ENCODE measurements around the gene GOLM1.

GOLM1 gene

GRCh38 chr9:86045654-86046053 lies 53.7 kb downstream of the GOLM1 start:
- Histone ChIP-seq H4K20me1 (ENCODE audit: insufficient read depth, low read length) (no peaks in the 10 kb centered on the region), H3K27ac (ENCODE audit: low read length) (no peak overlapping the region), H3K9me2 (replicated peaks; ENCODE audit: insufficient read depth, low read length) (no peaks in the 10 kb centered on the region), H2AFZ (ENCODE audit: low read length) (no peak overlapping the region), H3F3A (ENCODE audit: insufficient read depth, low read length) (no peaks in the 10 kb centered on the region), H3K9ac (ENCODE audit: low read length) (no peak overlapping the region), H3K9me3 (replicated peaks; ENCODE audit: insufficient read depth, low read length) (no peaks in the 10 kb centered on the region), H3K27me3 (replicated peaks; ENCODE audit: insufficient read depth, low read length) (no peaks in the 10 kb centered on the region), H3K4me1 (ENCODE audit: low read length) (no peaks in the 10 kb centered on the region), H3K36me3 (replicated peaks; ENCODE audit: insufficient read depth, low read length) (no peaks in the 10 kb centered on the region), H3K4me2 (ENCODE audit: low read depth, low read length) (no peak overlapping the region), H3K79me2 (ENCODE audit: low read length) (no peaks in the 10 kb centered on the region), H3K4me3 (ENCODE audit: low read length) (no peak overlapping the region)
- TF ChIP-seq EZH2 (optimal IDR thresholded peaks at IDR 0.05; ENCODE audit: low read depth, low read length) (no peak), EZH2phosphoT487 (IDR thresholded peaks at IDR 0.05; ENCODE audit: low read length) (no peak), CTCF (IDR thresholded peaks at IDR 0.05; ENCODE audit: low read length) (no peak)
- DNase-seq = no peak

DNA sequence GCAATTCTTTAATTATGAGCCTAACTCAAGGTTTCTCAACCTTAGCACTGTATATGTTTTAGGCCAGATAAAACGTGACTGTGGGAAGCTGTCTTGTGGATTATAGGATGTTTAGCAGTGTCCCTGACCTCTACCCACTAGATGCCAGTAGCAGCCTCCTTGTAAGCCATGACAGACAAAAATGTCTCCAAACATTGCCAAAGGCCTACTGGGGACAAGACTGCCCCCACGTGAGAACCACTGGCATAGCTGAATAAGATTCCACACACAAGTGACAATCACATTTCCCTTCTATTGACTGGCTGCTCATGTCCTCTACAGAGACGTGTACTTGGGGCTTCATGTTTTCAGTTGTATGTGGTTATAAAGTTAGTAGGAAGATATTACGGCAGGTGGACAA lies 55.4 kb downstream of the GOLM1 start:
- DNase-seq = no peak
- H3F3A ChIP-seq (ENCODE audit: insufficient read depth, low read length) = no peaks in the 10 kb centered on the region
- no peaks in the 10 kb centered on the region for H3K9me2 ChIP-seq (replicated peaks; ENCODE audit: insufficient read depth, low read length)
- no peak overlapping the region for H3K4me3 ChIP-seq (ENCODE audit: low read length)
- H3K9ac ChIP-seq (ENCODE audit: low read length) = no peak overlapping the region
- H3K36me3 ChIP-seq (replicated peaks; ENCODE audit: insufficient read depth, low read length) = no peaks in the 10 kb centered on the region
- H3K4me1 ChIP-seq (ENCODE audit: low read length) = no peaks in the 10 kb centered on the region
- H3K4me2 ChIP-seq (ENCODE audit: low read depth, low read length) = no peak overlapping the region
- H3K79me2 ChIP-seq (ENCODE audit: low read length) = no peaks in the 10 kb centered on the region
- H3K27me3 ChIP-seq (replicated peaks; ENCODE audit: insufficient read depth, low read length) = no peaks in the 10 kb centered on the region
- no peak overlapping the region for H3K27ac ChIP-seq (ENCODE audit: low read length)
- H3K9me3 ChIP-seq (replicated peaks; ENCODE audit: insufficient read depth, low read length) = no peaks in the 10 kb centered on the region
- TF ChIP-seq EZH2 (optimal IDR thresholded peaks at IDR 0.05; ENCODE audit: low read depth, low read length) (no peak), CTCF (IDR thresholded peaks at IDR 0.05; ENCODE audit: low read length) (no peak), EZH2phosphoT487 (IDR thresholded peaks at IDR 0.05; ENCODE audit: low read length) (no peak)
- no peak overlapping the region for H2AFZ ChIP-seq (ENCODE audit: low read length)
- H4K20me1 ChIP-seq (ENCODE audit: insufficient read depth, low read length) = no peaks in the 10 kb centered on the region

DNA sequence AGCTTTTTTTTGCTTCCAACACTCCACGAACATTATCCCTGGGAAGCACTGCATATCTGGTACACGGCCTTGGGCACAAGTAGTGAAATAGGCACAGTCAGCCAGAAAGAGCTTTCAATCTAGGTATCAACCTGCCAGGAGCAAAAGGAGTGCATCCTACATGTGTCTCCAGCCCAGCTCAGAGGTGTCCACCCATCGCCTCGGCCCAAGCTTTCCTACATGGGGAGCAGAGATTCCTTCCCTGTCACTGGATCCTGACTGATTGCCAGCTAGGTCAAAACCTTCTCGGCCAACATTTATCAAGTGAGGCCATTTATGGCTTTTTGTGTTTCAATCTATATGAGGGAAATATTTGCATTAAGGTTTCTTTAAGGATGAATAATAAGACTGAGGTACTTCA lies 55.8 kb downstream of the GOLM1 start:
- TF ChIP-seq EZH2 (optimal IDR thresholded peaks at IDR 0.05; ENCODE audit: low read depth, low read length) = no peak
- TF ChIP-seq CTCF (IDR thresholded peaks at IDR 0.05; ENCODE audit: low read length) = no peak
- TF ChIP-seq EZH2phosphoT487 (IDR thresholded peaks at IDR 0.05; ENCODE audit: low read length) = no peak
- Histone ChIP-seq H3K79me2 (ENCODE audit: low read length) (no peaks in the 10 kb centered on the region), H2AFZ (ENCODE audit: low read length) (no peak overlapping the region), H3K4me3 (ENCODE audit: low read length) (no peak overlapping the region), H3F3A (ENCODE audit: insufficient read depth, low read length) (no peaks in the 10 kb centered on the region), H3K9me2 (replicated peaks; ENCODE audit: insufficient read depth, low read length) (no peaks in the 10 kb centered on the region), H3K9me3 (replicated peaks; ENCODE audit: insufficient read depth, low read length) (no peaks in the 10 kb centered on the region), H3K36me3 (replicated peaks; ENCODE audit: insufficient read depth, low read length) (no peaks in the 10 kb centered on the region), H3K27ac (ENCODE audit: low read length) (no peak overlapping the region), H3K9ac (ENCODE audit: low read length) (no peak overlapping the region), H4K20me1 (ENCODE audit: insufficient read depth, low read length) (no peaks in the 10 kb centered on the region), H3K4me2 (ENCODE audit: low read depth, low read length) (no peak overlapping the region), H3K4me1 (ENCODE audit: low read length) (no peaks in the 10 kb centered on the region), H3K27me3 (replicated peaks; ENCODE audit: insufficient read depth, low read length) (no peaks in the 10 kb centered on the region)
- DNase-seq = no peak

Data from MM.1S (cell line).